ENCODE results near the gene RHCE.

RHCE gene

GRCh38 chr1:25349606-25350005, 71.0 kb downstream of the RHCE start:
- H3K9me3 ChIP-seq (replicated peaks in 1 of 2; ENCODE audit: control insufficient read depth in 2 of 2, insufficient read depth in 1 of 2, low read depth in 1 of 2, low read length in 2 of 2) = no peaks in the 10 kb centered on the region
- H3K4me2 ChIP-seq (ENCODE audit: insufficient read depth, low read length, poor library complexity, severe bottlenecking) = no peak overlapping the region
- H3K23ac ChIP-seq (ENCODE audit: low read depth, low read length, poor library complexity) = no peak overlapping the region
- no peak overlapping the region for H3K14ac ChIP-seq (ENCODE audit: low read length)
- no peaks in the 10 kb centered on the region for H3K4me1 ChIP-seq (ENCODE audit: control insufficient read depth in 2 of 2, insufficient read depth in 1 of 2, low read depth in 1 of 2, low read length in 2 of 2)
- H2BK120ac ChIP-seq (ENCODE audit: low read depth, low read length) = no peak overlapping the region
- H4K8ac ChIP-seq (ENCODE audit: low read depth, low read length) = no peak overlapping the region
- no CpG with 5 or more reads among the region's 3 CpGs for WGBS, 2 donors (ENCODE audit: extremely low coverage in 2 of 2, insufficient read length in 2 of 2, insufficient replicate concordance in 1 of 2)
- no peak overlapping the region for H3K4me3 ChIP-seq (ENCODE audit: low read length in 2 of 2)
- no peak overlapping the region for H2BK5ac ChIP-seq (ENCODE audit: low read length)
- H3K36me3 ChIP-seq (replicated peaks in 1 of 2; ENCODE audit: control insufficient read depth in 2 of 2, insufficient read depth in 2 of 2, low read length in 2 of 2) = peaks cover 12 to 84% of the 10 kb centered on the region in 2 donors
- H3K18ac ChIP-seq (ENCODE audit: low read length) = no peak overlapping the region
- H3K79me1 ChIP-seq (ENCODE audit: low read depth, low read length) = peaks cover 3% of the 10 kb centered on the region
- no peak overlapping the region for H2AK5ac ChIP-seq (ENCODE audit: low read depth, low read length)
- H3K4ac ChIP-seq (ENCODE audit: low read length) = no peak overlapping the region
- H3K27me3 ChIP-seq (ENCODE audit: control insufficient read depth in 3 of 3, insufficient read depth in 3 of 3, low read depth in 1 of 3, low read length in 3 of 3) = no peaks in the 10 kb centered on the region
- no peak overlapping the region for H3K9ac ChIP-seq (ENCODE audit: low read depth, low read length, poor library complexity)
- H2BK15ac ChIP-seq (ENCODE audit: low read length) = no peak overlapping the region
- no peak overlapping the region for H3K27ac ChIP-seq (replicated peaks; ENCODE audit: low read length)
- H2BK12ac ChIP-seq (ENCODE audit: low read length) = no peak overlapping the region
- H2AFZ ChIP-seq (ENCODE audit: low read length) = no peak overlapping the region
- H4K91ac ChIP-seq (ENCODE audit: low read depth, low read length, poor library complexity) = no peak overlapping the region
- DNase-seq (ENCODE audit: low spot score) = no peak

- H3K9me3 ChIP-seq (replicated peaks in 1 of 2; ENCODE audit: control insufficient read depth in 2 of 2, insufficient read depth in 1 of 2, low read depth in 1 of 2, low read length in 2 of 2) = no peaks in the 10 kb centered on the region
- no peak overlapping the region for H2BK5ac ChIP-seq (ENCODE audit: low read length)
- H3K27me3 ChIP-seq (ENCODE audit: control insufficient read depth in 3 of 3, insufficient read depth in 3 of 3, low read depth in 1 of 3, low read length in 3 of 3) = no peaks in the 10 kb centered on the region
- no CpG with 5 or more reads among the region's 2 CpGs for WGBS, 2 donors (ENCODE audit: extremely low coverage in 2 of 2, insufficient read length in 2 of 2, insufficient replicate concordance in 1 of 2)
- H3K27ac ChIP-seq (replicated peaks; ENCODE audit: low read length) = no peak overlapping the region
- H3K4me1 ChIP-seq (ENCODE audit: control insufficient read depth in 2 of 2, insufficient read depth in 1 of 2, low read depth in 1 of 2, low read length in 2 of 2) = no peaks in the 10 kb centered on the region
- peaks cover 11 to 85% of the 10 kb centered on the region in 2 donors for H3K36me3 ChIP-seq (replicated peaks in 1 of 2; ENCODE audit: control insufficient read depth in 2 of 2, insufficient read depth in 2 of 2, low read length in 2 of 2)
- H4K8ac ChIP-seq (ENCODE audit: low read depth, low read length) = no peak overlapping the region
- H3K18ac ChIP-seq (ENCODE audit: low read length) = no peak overlapping the region
- H3K4me3 ChIP-seq (ENCODE audit: low read length in 2 of 2) = no peak overlapping the region
- H3K14ac ChIP-seq (ENCODE audit: low read length) = no peak overlapping the region
- no peak overlapping the region for H3K9ac ChIP-seq (ENCODE audit: low read depth, low read length, poor library complexity)
- H2AFZ ChIP-seq (ENCODE audit: low read length) = no peak overlapping the region
- H3K4me2 ChIP-seq (ENCODE audit: insufficient read depth, low read length, poor library complexity, severe bottlenecking) = no peak overlapping the region
- H3K4ac ChIP-seq (ENCODE audit: low read length) = no peak overlapping the region
- no peak for DNase-seq (ENCODE audit: low spot score)
- no peak overlapping the region for H4K91ac ChIP-seq (ENCODE audit: low read depth, low read length, poor library complexity)
- no peak overlapping the region for H2BK15ac ChIP-seq (ENCODE audit: low read length)
- H2BK12ac ChIP-seq (ENCODE audit: low read length) = no peak overlapping the region
- H2AK5ac ChIP-seq (ENCODE audit: low read depth, low read length) = no peak overlapping the region
- H3K79me1 ChIP-seq (ENCODE audit: low read depth, low read length) = peaks cover 5% of the 10 kb centered on the region
- H3K23ac ChIP-seq (ENCODE audit: low read depth, low read length, poor library complexity) = no peak overlapping the region
- no peak overlapping the region for H2BK120ac ChIP-seq (ENCODE audit: low read depth, low read length)
These were observed 73.1 kb downstream of the RHCE start for GRCh38 chr1:25347556-25347955.

GRCh38 chr1:25343872-25344271, 76.8 kb downstream of the RHCE start:
- no peak overlapping the region for H3K23ac ChIP-seq (ENCODE audit: low read depth, low read length, poor library complexity)
- H3K4me1 ChIP-seq (ENCODE audit: control insufficient read depth in 2 of 2, insufficient read depth in 1 of 2, low read depth in 1 of 2, low read length in 2 of 2) = no peaks in the 10 kb centered on the region
- H2BK5ac ChIP-seq (ENCODE audit: low read length) = no peak overlapping the region
- H3K4me2 ChIP-seq (ENCODE audit: insufficient read depth, low read length, poor library complexity, severe bottlenecking) = no peak overlapping the region
- DNase-seq (ENCODE audit: low spot score) = no peak
- no peak overlapping the region for H2BK120ac ChIP-seq (ENCODE audit: low read depth, low read length)
- H3K27me3 ChIP-seq (ENCODE audit: control insufficient read depth in 3 of 3, insufficient read depth in 3 of 3, low read depth in 1 of 3, low read length in 3 of 3) = no peaks in the 10 kb centered on the region
- H3K9me3 ChIP-seq (replicated peaks in 1 of 2; ENCODE audit: control insufficient read depth in 2 of 2, insufficient read depth in 1 of 2, low read depth in 1 of 2, low read length in 2 of 2) = no peaks in the 10 kb centered on the region
- no peak overlapping the region for H3K27ac ChIP-seq (replicated peaks; ENCODE audit: low read length)
- H3K18ac ChIP-seq (ENCODE audit: low read length) = no peak overlapping the region
- no peak overlapping the region for H4K91ac ChIP-seq (ENCODE audit: low read depth, low read length, poor library complexity)
- H3K36me3 ChIP-seq (replicated peaks in 1 of 2; ENCODE audit: control insufficient read depth in 2 of 2, insufficient read depth in 2 of 2, low read length in 2 of 2) = peaks cover 7 to 71% of the 10 kb centered on the region in 2 donors
- H3K4ac ChIP-seq (ENCODE audit: low read length) = no peak overlapping the region
- no peak overlapping the region for H2AK5ac ChIP-seq (ENCODE audit: low read depth, low read length)
- H2BK15ac ChIP-seq (ENCODE audit: low read length) = no peak overlapping the region
- H2AFZ ChIP-seq (ENCODE audit: low read length) = no peak overlapping the region
- no peak overlapping the region for H3K9ac ChIP-seq (ENCODE audit: low read depth, low read length, poor library complexity)
- no peak overlapping the region for H4K8ac ChIP-seq (ENCODE audit: low read depth, low read length)
- no peak overlapping the region for H3K4me3 ChIP-seq (ENCODE audit: low read length in 2 of 2)
- no peak overlapping the region for H3K14ac ChIP-seq (ENCODE audit: low read length)
- no CpG with 5 or more reads among the region's 4 CpGs for WGBS, 2 donors (ENCODE audit: extremely low coverage in 2 of 2, insufficient read length in 2 of 2, insufficient replicate concordance in 1 of 2)
- no peak overlapping the region for H2BK12ac ChIP-seq (ENCODE audit: low read length)
- peaks cover 4% of the 10 kb centered on the region for H3K79me1 ChIP-seq (ENCODE audit: low read depth, low read length)

DNA sequence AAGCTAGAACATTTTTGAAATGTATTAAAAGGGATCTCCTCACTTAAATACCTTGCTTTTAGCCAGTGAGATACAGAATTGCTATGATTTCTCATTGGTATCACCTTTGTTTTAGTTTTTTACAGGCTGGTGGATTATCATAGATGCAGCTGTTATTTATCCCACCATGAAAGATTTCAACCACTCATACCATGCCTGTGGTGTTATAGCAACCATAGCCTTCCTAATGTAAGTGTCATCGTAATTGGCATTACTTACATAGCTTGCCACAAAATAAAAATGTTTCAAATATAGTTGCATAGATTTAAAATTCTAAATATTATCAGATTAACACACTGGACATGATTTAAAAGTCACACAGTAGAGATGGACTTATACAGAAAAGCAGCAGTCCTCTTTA, 77.8 kb downstream of the RHCE start:
- DNase-seq (ENCODE audit: low spot score) = no peak
- Histone ChIP-seq H3K27ac (replicated peaks; ENCODE audit: low read length) (no peak overlapping the region), H3K9ac (ENCODE audit: low read depth, low read length, poor library complexity) (no peak overlapping the region), H3K9me3 (replicated peaks in 1 of 2; ENCODE audit: control insufficient read depth in 2 of 2, insufficient read depth in 1 of 2, low read depth in 1 of 2, low read length in 2 of 2) (no peaks in the 10 kb centered on the region), H2BK12ac (ENCODE audit: low read length) (no peak overlapping the region), H3K79me1 (ENCODE audit: low read depth, low read length) (peaks cover 6% of the 10 kb centered on the region), H3K23ac (ENCODE audit: low read depth, low read length, poor library complexity) (no peak overlapping the region), H3K4me1 (ENCODE audit: control insufficient read depth in 2 of 2, insufficient read depth in 1 of 2, low read depth in 1 of 2, low read length in 2 of 2) (no peaks in the 10 kb centered on the region), H3K4me3 (ENCODE audit: low read length in 2 of 2) (no peak overlapping the region), H2AK5ac (ENCODE audit: low read depth, low read length) (no peak overlapping the region), H4K91ac (ENCODE audit: low read depth, low read length, poor library complexity) (no peak overlapping the region), H2BK120ac (ENCODE audit: low read depth, low read length) (no peak overlapping the region), H4K8ac (ENCODE audit: low read depth, low read length) (no peak overlapping the region), H3K27me3 (ENCODE audit: control insufficient read depth in 3 of 3, insufficient read depth in 3 of 3, low read depth in 1 of 3, low read length in 3 of 3) (no peaks in the 10 kb centered on the region), H2AFZ (ENCODE audit: low read length) (no peak overlapping the region), H2BK5ac (ENCODE audit: low read length) (no peak overlapping the region), H3K4ac (ENCODE audit: low read length) (no peak overlapping the region), H3K18ac (ENCODE audit: low read length) (no peak overlapping the region), H3K14ac (ENCODE audit: low read length) (no peak overlapping the region), H2BK15ac (ENCODE audit: low read length) (no peak overlapping the region), H3K4me2 (ENCODE audit: insufficient read depth, low read length, poor library complexity, severe bottlenecking) (no peak overlapping the region), H3K36me3 (replicated peaks in 1 of 2; ENCODE audit: control insufficient read depth in 2 of 2, insufficient read depth in 2 of 2, low read length in 2 of 2) (peaks cover 6 to 61% of the 10 kb centered on the region in 2 donors)
- WGBS, 2 donors (ENCODE audit: extremely low coverage in 2 of 2, insufficient read length in 2 of 2, insufficient replicate concordance in 1 of 2) = no CpG with 5 or more reads among the region's 1 CpG

All from neuronal stem cell (in vitro differentiated cells).